HEK293 (cell line): Measurements from ENCODE around the gene C1QTNF9B.

Experiments used
- CTCF ChIA-PET: fragments of 350-600 bp; formaldehyde crosslinking; extraction: SDS; loops from one replicate; lab custom pipeline; 2021; ENCODE audit warnings: antibody characterized with exemption; lab: Yijun Ruan, JAX
- POLR2A ChIA-PET: fragments of 300-600 bp; formaldehyde crosslinking; extraction: SDS; loops from one replicate; lab custom pipeline; 2020; ENCODE audit warnings: antibody characterized with exemption, inconsistent platforms; lab: Yijun Ruan, JAX
- H3K27ac ChIP-seq: fragments of 200-500 bp; sonication (Bioruptor generic); 2 replicates; pipeline ENCODE4 v1.5.1; 2014; ENCODE audit warnings: low read depth, low read length, control low read depth, inconsistent platforms; ENCODE audit errors: extremely low read depth
- H3K36me3 ChIP-seq, 2 experiments: fragments of 200-500 bp in 1 of 2; sonication (Bioruptor generic) in 1 of 2; 1 replicate in 1 of 2; 2 replicates in 1 of 2; pipeline ENCODE4 v1.5.1; 2014 to 2017; ENCODE audit warnings: inconsistent platforms in 2 of 2, low read length in 2 of 2; ENCODE audit not compliant: control insufficient read depth in 2 of 2, insufficient read depth in 1 of 2
- H3K4me1 ChIP-seq: fragments of 200-500 bp; sonication (Bioruptor generic); 2 replicates; pipeline ENCODE4 v1.5.1; 2014; ENCODE audit warnings: mild to moderate bottlenecking, low read length, inconsistent platforms; ENCODE audit not compliant: control insufficient read depth, insufficient read depth
- H3K4me3 ChIP-seq: 2 replicates; pipeline ENCODE4 v1.5.1; 2011; ENCODE audit warnings: low read depth, mild to moderate bottlenecking, control low read depth, low read length, moderate library complexity
- H3K9me3 ChIP-seq: fragments of 200-500 bp; sonication (Bioruptor generic); 2 replicates; pipeline ENCODE4 v1.5.1; 2014; ENCODE audit warnings: low read depth, low read length, inconsistent platforms; ENCODE audit not compliant: control insufficient read depth, insufficient read depth
- BCL6B ChIP-seq: fragments of 450-650 bp; formaldehyde crosslinking; IDR thresholded peaks from 2 replicates; pipeline ENCODE4 v1.5.1; 2017; ENCODE audit warnings: missing biosample characterization, missing genetic modification characterization
- EGR2 ChIP-seq: fragments of 450-650 bp; formaldehyde crosslinking; IDR thresholded peaks from 2 replicates; pipeline ENCODE4 v1.5.1; 2016; ENCODE audit warnings: low read depth, missing biosample characterization, missing genetic modification characterization
- GLI4 ChIP-seq: fragments of 450-650 bp; formaldehyde crosslinking; IDR thresholded peaks from 2 replicates; pipeline ENCODE4 v1.5.1; 2016; ENCODE audit warnings: missing biosample characterization, missing genetic modification characterization
- HOXD13 ChIP-seq: sonication (generic); formaldehyde crosslinking; IDR thresholded peaks from 2 replicates; pipeline ENCODE4 v1.8.0; 2022; ENCODE audit warnings: missing genetic modification reagents, borderline replicate concordance
- KLF1 ChIP-seq: fragments of 450-650 bp; formaldehyde crosslinking; IDR thresholded peaks from 2 replicates; pipeline ENCODE4 v1.5.1; 2016; ENCODE audit warnings: missing biosample characterization, missing genetic modification characterization
- KLF17 ChIP-seq: fragments of 450-650 bp; formaldehyde crosslinking; IDR thresholded peaks from 2 replicates; pipeline ENCODE4 v1.5.1; 2016; ENCODE audit warnings: missing biosample characterization, missing genetic modification characterization
- REPIN1 ChIP-seq: fragments of 450-650 bp; formaldehyde crosslinking; IDR thresholded peaks from 2 replicates; pipeline ENCODE4 v1.5.1; 2017; ENCODE audit warnings: missing biosample characterization, missing genetic modification characterization, low read depth
- WT1 ChIP-seq: fragments of 450-650 bp; formaldehyde crosslinking; IDR thresholded peaks from 2 replicates; pipeline ENCODE4 v1.5.1; 2016; ENCODE audit warnings: missing biosample characterization, missing genetic modification characterization
- ZBTB10 ChIP-seq: fragments of 450-650 bp; formaldehyde crosslinking; IDR thresholded peaks from 2 replicates; pipeline ENCODE4 v1.5.1; 2016; ENCODE audit warnings: missing biosample characterization, missing genetic modification characterization
- ZBTB21 ChIP-seq: fragments of 450-650 bp; formaldehyde crosslinking; IDR thresholded peaks from 2 replicates; pipeline ENCODE4 v1.5.1; 2017; ENCODE audit warnings: missing biosample characterization, missing genetic modification characterization
- ZFP3 ChIP-seq: fragments of 450-650 bp; formaldehyde crosslinking; IDR thresholded peaks from 2 replicates; pipeline ENCODE4 v1.5.1; 2016; ENCODE audit warnings: low read depth, missing biosample characterization, missing genetic modification characterization
- ZIC2 ChIP-seq: fragments of 450-650 bp; formaldehyde crosslinking; IDR thresholded peaks from 2 replicates; pipeline ENCODE4 v1.5.1; 2016; ENCODE audit warnings: missing biosample characterization, missing genetic modification characterization
- ZNF114 ChIP-seq: fragments of 450-650 bp; formaldehyde crosslinking; IDR thresholded peaks from 2 replicates; pipeline ENCODE4 v1.5.0; 2017; ENCODE audit warnings: missing biosample characterization, missing genetic modification characterization
- ZNF155 ChIP-seq: fragments of 450-650 bp; formaldehyde crosslinking; IDR thresholded peaks from 2 replicates; pipeline ENCODE4 v1.5.1; 2016; ENCODE audit warnings: missing biosample characterization, missing genetic modification characterization
- ZNF202 ChIP-seq: fragments of 450-650 bp; formaldehyde crosslinking; IDR thresholded peaks from 2 replicates; pipeline ENCODE4 v1.5.1; 2016; ENCODE audit warnings: missing biosample characterization, missing genetic modification characterization, borderline replicate concordance
- ZNF248 ChIP-seq: fragments of 450-650 bp; formaldehyde crosslinking; IDR thresholded peaks from 2 replicates; pipeline ENCODE4 v1.5.1; 2017; ENCODE audit warnings: missing biosample characterization, missing genetic modification characterization
- ZNF274 ChIP-seq, 2 experiments: fragments of 200-500 bp in 1 of 2; fragments of 450-650 bp in 1 of 2; sonication (Bioruptor generic) in 1 of 2; formaldehyde crosslinking in 1 of 2; IDR thresholded peaks; 2 replicates each; pipeline versions ENCODE4 v1.5.1 to v1.6.1; 2014 to 2016; ENCODE audit warnings: borderline replicate concordance in 1 of 2, inconsistent platforms in 1 of 2, low read length in 1 of 2, missing biosample characterization in 1 of 2, missing genetic modification characterization in 1 of 2
- ZNF426 ChIP-seq: fragments of 450-650 bp; formaldehyde crosslinking; IDR thresholded peaks from 2 replicates; pipeline ENCODE4 v1.5.1; 2017; ENCODE audit warnings: missing biosample characterization, missing genetic modification characterization, mild to moderate bottlenecking, inconsistent platforms, moderate library complexity
- ZNF48 ChIP-seq: fragments of 450-650 bp; formaldehyde crosslinking; IDR thresholded peaks from 2 replicates; pipeline ENCODE4 v1.5.1; 2016; ENCODE audit warnings: missing biosample characterization, missing genetic modification characterization
- ZNF529 ChIP-seq: fragments of 450-650 bp; formaldehyde crosslinking; IDR thresholded peaks from 2 replicates; pipeline ENCODE4 v1.5.1; 2017; ENCODE audit warnings: missing genetic modification characterization, missing biosample characterization; ENCODE audit not compliant: insufficient replicate concordance
- ZNF544 ChIP-seq: fragments of 450-650 bp; formaldehyde crosslinking; IDR thresholded peaks from 2 replicates; pipeline ENCODE4 v1.5.0; 2017; ENCODE audit warnings: missing biosample characterization, missing genetic modification characterization
- ZNF558 ChIP-seq: fragments of 450-650 bp; formaldehyde crosslinking; IDR thresholded peaks from 2 replicates; pipeline ENCODE4 v1.5.1; 2016; ENCODE audit warnings: missing biosample characterization, missing genetic modification characterization
- ZNF585B ChIP-seq: fragments of 450-650 bp; formaldehyde crosslinking; IDR thresholded peaks from 2 replicates; pipeline ENCODE4 v1.5.1; 2016; ENCODE audit warnings: missing biosample characterization, missing genetic modification characterization
- ZNF600 ChIP-seq: fragments of 450-650 bp; formaldehyde crosslinking; IDR thresholded peaks from 2 replicates; pipeline ENCODE4 v1.5.1; 2016; ENCODE audit warnings: missing biosample characterization, missing genetic modification characterization
- ZNF704 ChIP-seq: fragments of 450-650 bp; formaldehyde crosslinking; IDR thresholded peaks from 2 replicates; pipeline ENCODE4 v1.5.1; 2016; ENCODE audit warnings: missing biosample characterization, missing genetic modification characterization
- ZNF76 ChIP-seq: fragments of 450-650 bp; formaldehyde crosslinking; IDR thresholded peaks from 2 replicates; pipeline ENCODE4; 2016; ENCODE audit warnings: low read depth, missing biosample characterization, missing genetic modification characterization, borderline replicate concordance
- ZNF791 ChIP-seq: fragments of 450-650 bp; formaldehyde crosslinking; IDR thresholded peaks from 2 replicates; pipeline ENCODE4 v1.5.1; 2016; ENCODE audit warnings: missing biosample characterization, missing genetic modification characterization
- ZSCAN4 ChIP-seq: fragments of 450-650 bp; formaldehyde crosslinking; IDR thresholded peaks from 2 replicates; pipeline ENCODE4 v1.5.1; 2017; ENCODE audit warnings: missing biosample characterization, missing genetic modification characterization

C1QTNF9B gene

GRCh38 chr13:23861310-23861709, 36.0 kb downstream of the C1QTNF9B start (continued):
- TF ChIP-seq KLF1 (tag by site-specific recombination) (no peak), ZNF529 (no peak), ZNF426 (no peak), REPIN1 (tag by site-specific recombination) (no peak), EGR2 (tag by site-specific recombination) (no peak), ZNF114 (no peak), ZNF155 (no peak), ZNF791 (no peak), ZNF202 (no peak), ZBTB10 (tag by site-specific recombination) (no peak)

- H3K9me3 ChIP-seq: no peaks in the 10 kb centered on the region
- no peak overlapping the region for H3K4me3 ChIP-seq
- POLR2A ChIA-PET: no interaction called here
- TF ChIP-seq ZFP3 (tag by site-specific recombination) (no peak), GLI4 (tag by site-specific recombination) (no peak), ZIC2 (tag by site-specific recombination) (no peak), ZSCAN4 (tag by site-specific recombination) (no peak), ZNF585B (tag by site-specific recombination) (no peak), ZNF558 (no peak), ZNF248 (tag by site-specific recombination) (no peak), WT1 (tag by site-specific recombination) (no peak)
- peaks cover 0 to 14% of the 10 kb centered on the region in 2 experiments; a peak in 1 of 3 replicates for H3K36me3 ChIP-seq
- no peaks in the 10 kb centered on the region for H3K4me1 ChIP-seq
- CTCF ChIA-PET: no interaction called here
- H3K27ac ChIP-seq: no peak overlapping the region
Measured at GRCh38 chr13:23859904-23860303, 37.4 kb downstream of the C1QTNF9B start.

GRCh38 chr13:23859455-23859854, 37.8 kb downstream of the C1QTNF9B start:
- ChIA-PET POLR2A (interaction anchor here (0.9 kb wide), 1 partner anchor 29 kb away, joined by 3 read pairs; no protein-coding TSS in a partner anchor), CTCF (interaction anchor here (1.0 kb wide), 1 partner anchor 280 kb away, joined by 3 read pairs; no protein-coding TSS in a partner anchor)
- no peak for TF ChIP-seq KLF17 (tag by site-specific recombination)
- TF ChIP-seq ZNF48 (tag by site-specific recombination): no peak
- TF ChIP-seq ZNF600 (tag by site-specific recombination): no peak
- no peak for TF ChIP-seq BCL6B
- no peak for TF ChIP-seq ZNF704
- no peak for TF ChIP-seq ZNF274 (IDR thresholded peaks at IDR 0.05; ENCODE audit: low read length)
- no peak for TF ChIP-seq ZNF274 (tag by site-specific recombination; IDR thresholded peaks at IDR 0.05; ENCODE audit: borderline replicate concordance)
- TF ChIP-seq ZNF544 (tag by site-specific recombination): no peak
- no peak for TF ChIP-seq HOXD13 (CRISPR knock-in tag)
- no peak for TF ChIP-seq ZBTB21 (tag by site-specific recombination)
- TF ChIP-seq ZNF76: no peak

More at GRCh38 chr13:23859455-23859854, 37.8 kb downstream of the C1QTNF9B start:
- Histone ChIP-seq H3K27ac (no peak overlapping the region), H3K4me3 (no peak overlapping the region), H3K36me3 (peaks cover 0 to 14% of the 10 kb centered on the region in 2 experiments; a peak in 1 of 3 replicates), H3K4me1 (no peaks in the 10 kb centered on the region), H3K9me3 (no peaks in the 10 kb centered on the region)
